GM19351 (cell line): ENCODE results near the gene SLC35E1.
"Not testable (repeated sequence)": the region's sequence is repeated elsewhere in the genome, so short reads cannot be mapped to it uniquely, and the experiment has no call there.

Source experiments
- ATAC-seq: cut with Tn5 transposase; IDR thresholded peaks from one replicate; pipeline ENCODE4 v1.9.1; 2021; ENCODE audit warnings: mild to moderate bottlenecking, moderate library complexity; ENCODE audit not compliant: unreplicated experiment

SLC35E1 gene

GRCh38 chr19:16524991-16525734 lies 47.1 kb downstream of the SLC35E1 start:
- no peak for ATAC-seq

GRCh38 chr19:16522559-16523377 lies 49.4 kb downstream of the SLC35E1 start:
- ATAC-seq, result no peak

DNA sequence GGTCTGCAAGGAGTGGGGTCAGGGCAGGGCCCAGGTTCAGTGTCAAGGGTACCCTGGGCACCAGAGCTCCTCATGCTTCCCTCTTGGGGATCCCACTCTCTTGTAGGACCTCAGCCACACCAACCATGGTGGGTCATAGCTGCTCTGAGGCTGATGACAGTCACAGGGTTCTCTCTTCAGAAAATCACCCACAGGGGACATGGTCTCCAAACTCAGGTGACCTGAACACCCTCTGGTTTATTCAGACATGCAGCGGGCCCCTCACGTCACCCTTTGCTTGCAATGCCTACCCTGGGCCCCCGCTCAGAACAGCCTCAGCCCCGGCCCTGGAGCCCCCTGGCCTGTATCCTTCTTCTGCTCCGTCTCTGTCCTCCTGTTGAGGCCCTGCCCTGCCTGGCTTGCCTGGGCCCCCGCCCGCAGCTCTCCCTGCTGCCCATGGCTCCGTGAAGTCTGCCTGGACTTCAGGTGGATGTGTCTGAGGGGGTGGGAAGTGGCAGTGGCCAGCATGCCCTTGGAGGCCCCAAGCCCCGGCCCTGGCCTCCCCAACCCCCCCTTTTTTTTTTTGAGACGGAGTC lies 50.4 kb downstream of the SLC35E1 start:
- no peak for ATAC-seq

DNA sequence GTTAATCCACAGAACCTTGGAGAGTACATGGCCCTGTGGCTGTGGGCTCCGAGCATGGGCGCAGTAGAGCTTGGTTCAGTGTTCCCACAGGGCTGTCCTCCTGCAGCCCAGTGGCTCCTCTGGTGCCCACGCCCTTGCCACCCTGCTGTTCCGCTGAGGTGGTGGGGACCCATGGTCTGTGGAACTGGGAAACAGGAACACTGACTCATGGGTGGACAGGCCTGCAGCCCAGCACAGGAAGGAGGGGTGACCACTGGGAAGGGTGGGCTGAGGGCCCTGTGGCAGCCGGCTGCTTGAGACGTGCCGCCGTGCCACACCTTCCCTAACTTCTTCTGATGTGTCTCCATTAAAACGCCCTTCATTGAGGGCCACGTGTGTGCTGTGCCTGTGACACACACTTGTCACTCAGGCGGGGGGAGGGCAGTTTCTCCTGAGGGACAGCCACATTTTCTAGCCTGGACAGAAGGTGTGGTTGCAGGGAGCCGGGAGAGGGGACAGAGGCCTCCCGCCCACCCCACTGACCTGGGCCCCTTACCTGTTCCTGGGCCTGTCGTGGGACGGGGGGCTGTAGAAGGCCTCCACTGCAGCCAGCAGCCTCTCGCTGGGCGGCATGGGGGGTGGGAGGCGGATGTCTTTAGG lies 51.1 kb downstream of the SLC35E1 start:
- no peak for ATAC-seq

DNA sequence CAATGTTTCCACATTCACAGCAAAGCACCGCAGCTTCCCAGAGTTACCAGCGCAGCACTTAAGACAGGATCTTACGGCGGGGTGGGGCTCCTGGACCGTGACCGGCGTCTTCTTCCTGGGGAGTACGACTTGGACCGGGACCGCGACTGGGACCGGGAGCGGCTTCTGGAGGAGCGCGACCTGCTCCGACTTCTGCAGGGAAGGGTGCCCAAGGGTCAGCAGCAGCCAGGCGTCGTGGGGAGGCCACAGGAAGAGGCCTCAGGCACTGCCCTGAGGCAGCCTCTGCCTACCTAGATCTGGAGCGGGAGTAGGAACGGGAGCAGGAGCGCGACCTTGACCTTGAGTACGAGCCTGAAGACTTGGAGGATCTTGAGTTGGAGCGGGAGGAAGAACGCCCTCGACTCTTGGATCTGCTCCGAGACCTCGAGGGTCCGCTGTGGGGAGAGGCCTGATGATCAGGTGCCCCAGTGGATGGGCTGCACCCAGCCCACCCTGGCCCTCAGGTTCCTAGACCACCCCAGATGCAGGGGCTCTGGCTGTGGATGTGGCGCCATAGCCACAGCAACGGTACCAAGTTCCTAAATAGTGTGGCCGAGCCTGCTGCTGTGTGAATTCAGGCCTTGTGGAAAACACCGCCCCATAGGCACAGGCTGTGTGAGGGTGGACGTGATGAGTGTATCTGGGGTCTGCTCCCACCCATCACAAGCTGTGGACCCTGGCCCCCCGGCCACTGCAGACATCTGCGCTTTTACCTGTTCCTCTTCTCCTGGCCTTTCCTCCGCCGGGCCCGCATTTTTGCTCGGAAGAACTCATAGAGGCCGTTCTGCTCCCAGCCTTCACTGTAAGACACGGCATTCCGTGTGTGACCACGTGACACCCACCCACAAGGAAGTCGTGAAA lies 51.9 kb downstream of the SLC35E1 start:
- ATAC-seq, result no peak

DNA sequence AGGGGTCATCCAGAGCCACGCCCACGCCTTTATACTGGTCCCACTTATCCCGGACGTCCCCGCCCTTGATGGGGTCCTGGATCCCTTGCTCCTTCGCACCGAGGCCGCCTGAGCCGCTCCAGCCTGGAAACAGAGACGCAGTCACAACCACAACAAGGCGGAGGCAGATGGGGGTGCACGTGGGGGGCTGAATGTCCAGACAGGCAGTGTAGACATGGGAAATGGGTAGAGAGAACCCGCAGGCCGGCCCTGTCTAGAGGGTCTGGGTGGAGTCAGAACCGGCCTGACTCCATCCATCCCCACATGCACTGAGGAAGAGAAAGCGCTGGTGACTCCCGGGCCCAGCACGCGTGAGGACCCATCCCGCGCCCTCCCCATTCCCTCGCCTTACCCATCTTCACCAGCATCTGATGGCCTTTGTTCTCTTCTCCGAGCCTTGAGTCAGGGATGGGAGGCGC lies 53.0 kb downstream of the SLC35E1 start:
- no peak for ATAC-seq

- ATAC-seq, result no peak
Observed at GRCh38 chr19:16518483-16519229, 53.6 kb downstream of the SLC35E1 start.

- ATAC-seq, result no peak
Observed at GRCh38 chr19:16518061-16518460, 54.2 kb downstream of the SLC35E1 start.

GRCh38 chr19:16516923-16517610 lies 55.1 kb downstream of the SLC35E1 start:
- no peak for ATAC-seq

- no peak for ATAC-seq
Observed at GRCh38 chr19:16516381-16516780, 55.8 kb downstream of the SLC35E1 start.

DNA sequence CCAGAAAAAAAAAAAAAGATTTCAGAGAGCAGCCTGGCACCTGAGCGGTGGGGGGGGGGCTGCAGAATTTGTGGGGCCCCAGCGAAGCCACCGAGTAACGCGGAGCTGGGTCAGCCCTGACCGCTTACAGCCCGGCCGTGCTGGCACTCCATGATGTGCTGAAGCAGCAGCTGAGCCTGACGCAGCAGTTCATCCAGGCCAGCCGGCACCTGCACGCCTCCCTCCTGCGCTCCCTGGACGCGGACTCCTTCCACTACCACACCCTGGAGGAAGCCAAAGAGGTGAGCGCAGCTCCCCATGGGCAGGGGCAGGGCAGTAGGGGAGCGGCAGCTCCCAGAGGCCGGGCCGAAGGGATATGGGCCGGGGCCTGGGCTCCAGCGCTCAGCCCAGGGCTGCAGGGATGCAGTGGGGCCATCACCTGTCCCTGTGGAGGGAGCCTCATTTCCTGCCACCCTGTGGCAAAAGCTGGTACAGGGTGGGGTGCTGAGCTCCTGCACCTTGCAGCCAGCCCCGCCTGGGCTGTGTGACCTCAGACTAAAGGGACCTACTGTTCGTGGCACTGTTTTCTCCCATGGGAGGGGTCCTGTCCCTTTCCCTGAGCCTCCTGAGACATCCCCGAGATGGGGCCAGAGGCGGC lies 57.7 kb downstream of the SLC35E1 start:
- no peak for ATAC-seq

GRCh38 chr19:16512611-16513010 lies 59.6 kb downstream of the SLC35E1 start:
- not testable (repeated sequence) for ATAC-seq

DNA sequence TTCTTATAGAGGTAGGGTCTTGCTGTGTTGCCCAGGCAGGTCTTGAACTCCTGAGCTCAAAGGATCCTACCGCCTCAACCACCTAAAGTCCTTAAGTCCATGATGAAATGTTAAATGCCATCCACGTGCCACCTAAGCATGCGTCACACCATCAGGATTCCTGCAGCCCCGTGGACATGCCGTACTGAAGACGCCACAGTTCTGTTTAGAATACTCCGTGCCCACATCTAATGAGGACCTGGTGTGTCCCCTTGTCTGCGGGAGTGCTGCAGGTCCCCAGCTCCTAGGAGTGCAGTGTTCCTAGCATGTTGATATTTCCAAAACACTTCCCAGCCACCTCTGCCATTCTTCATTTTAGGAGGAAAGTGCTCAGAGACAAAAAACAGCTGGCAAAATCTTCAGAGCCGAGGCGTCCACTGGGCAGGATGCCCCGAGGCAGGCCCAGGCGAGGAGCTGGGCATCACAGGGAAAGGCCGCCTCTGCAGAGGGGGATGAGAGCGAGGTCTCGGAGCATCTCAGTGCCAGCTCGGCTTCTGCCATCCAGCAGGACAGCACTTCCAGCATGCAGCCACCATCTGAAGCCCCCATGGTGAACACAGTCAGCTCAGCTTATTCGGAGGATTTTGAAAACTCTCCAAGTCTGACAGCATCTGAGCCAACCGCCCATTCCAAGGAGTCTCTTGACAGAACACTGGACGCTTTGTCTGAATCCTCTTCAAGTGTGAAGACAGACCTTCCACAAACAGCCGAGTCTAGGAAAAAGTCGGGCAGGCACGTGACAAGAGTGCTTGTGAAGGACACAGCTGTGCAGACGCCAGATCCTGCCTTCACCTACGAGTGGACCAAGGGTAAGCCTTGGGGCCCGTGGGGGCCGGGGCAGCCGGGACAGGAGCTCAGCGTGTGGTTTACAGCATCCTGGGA lies 62.8 kb downstream of the SLC35E1 start:
- no peak for ATAC-seq

DNA sequence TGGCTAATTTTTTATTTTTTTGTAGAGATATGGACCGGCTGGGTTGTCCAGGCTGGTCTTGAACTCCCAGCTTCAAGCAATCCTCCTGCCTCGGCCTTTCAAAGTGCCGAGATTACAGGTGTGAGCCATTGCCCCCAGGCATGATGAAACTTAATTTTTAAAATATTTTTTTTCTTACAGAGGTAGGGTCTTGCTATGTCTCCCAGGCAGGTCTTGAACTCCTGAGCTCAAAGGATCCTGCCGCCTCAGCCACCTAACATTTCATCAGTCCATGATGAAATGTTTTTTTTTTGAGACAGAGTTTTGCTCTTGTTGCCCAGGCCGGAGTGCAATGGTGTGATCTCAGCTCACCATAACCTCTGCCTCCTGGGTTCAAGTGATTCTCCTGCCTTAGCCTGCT lies 63.7 kb downstream of the SLC35E1 start:
- ATAC-seq, result no peak

GRCh38 chr19:16506961-16507360 lies 65.3 kb downstream of the SLC35E1 start:
- no peak for ATAC-seq

DNA sequence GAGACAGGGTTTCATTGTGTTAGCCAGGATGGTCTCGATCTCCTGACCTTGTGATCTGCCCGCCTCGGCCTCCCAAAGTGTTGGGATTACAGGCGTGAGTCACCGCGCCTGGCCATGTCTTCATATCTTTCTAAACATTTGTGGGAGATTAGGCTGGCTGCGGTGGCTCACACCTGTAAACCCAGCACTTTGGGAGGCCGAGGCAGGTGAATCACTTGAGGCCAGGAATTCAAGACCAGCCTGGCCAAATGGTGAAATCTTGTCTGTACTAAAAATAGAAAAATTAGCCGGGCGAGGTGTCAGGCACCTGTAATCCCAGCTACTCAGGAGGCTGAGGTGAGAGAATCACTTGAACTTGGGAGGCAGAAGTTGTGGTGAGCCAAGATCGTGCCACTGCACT lies 66.1 kb downstream of the SLC35E1 start:
- not testable (repeated sequence) for ATAC-seq

- no peak for ATAC-seq
Observed at GRCh38 chr19:16504271-16504670, 67.9 kb downstream of the SLC35E1 start.
